IMR-90 (cell line): ENCODE measurements around the gene TP53TG5. TPM values are rescaled to one million over a fixed set of nuclear protein-coding genes. Genes with fewer than 3 reads are reported as not detected.

ENCODE experiments used
- ATAC-seq: fragments of 200-7000 bp; cut with Tn5 transposase; 2 replicates; pipeline ENCODE4 v1.9.1; 2020; ENCODE audit warnings: low read depth, mild to moderate bottlenecking, moderate library complexity
- BruUV-seq: library from RNA; stranded (reverse); fragments of 400-500 nt; replicated peaks from 2 replicates; lab custom pipeline; 2021; lab: Mats Ljungman, UMichigan
- CTCF ChIA-PET: fragments of 300-600 bp; formaldehyde crosslinking; extraction: SDS; loops from one replicate; lab custom pipeline; 2021; ENCODE audit warnings: antibody characterized with exemption; lab: Yijun Ruan, JAX
- POLR2A ChIA-PET: fragments of 300-600 bp; sonication (Branson Sonifier 250); formaldehyde crosslinking; loops from one replicate; lab custom pipeline; 2022; ENCODE audit warnings: antibody characterized with exemption; ENCODE audit not compliant: unreplicated experiment; lab: Charles Lee
- DNase-seq: peaks from one replicate; pipeline ENCODE4 v3.0.0; 2013
- H2AFZ ChIP-seq: replicated peaks from 2 replicates; pipeline ENCODE3; 2013; ENCODE audit warnings: low read length, mild to moderate bottlenecking; ENCODE audit not compliant: poor library complexity
- H2AK5ac ChIP-seq: 2 replicates; pipeline ENCODE4 v1.6.1; 2013; ENCODE audit warnings: low read depth, low read length, inconsistent platforms
- H2AK9ac ChIP-seq: replicated peaks from 2 replicates; pipeline ENCODE3; 2013; ENCODE audit warnings: mild to moderate bottlenecking, low read depth, low read length, moderate library complexity; ENCODE audit not compliant: poor library complexity
- H2BK120ac ChIP-seq: 2 replicates; pipeline ENCODE4 v1.6.1; 2013; ENCODE audit warnings: low read depth, low read length, inconsistent platforms
- H2BK15ac ChIP-seq: 3 replicates; pipeline ENCODE4 v1.6.1; 2013; ENCODE audit warnings: low read depth, low read length, inconsistent platforms
- H2BK20ac ChIP-seq: 2 replicates; pipeline ENCODE4 v1.6.1; 2013; ENCODE audit warnings: low read depth, mild to moderate bottlenecking, inconsistent platforms, low read length, moderate library complexity
- H2BK5ac ChIP-seq: 2 replicates; pipeline ENCODE4 v1.6.1; 2013; ENCODE audit warnings: mild to moderate bottlenecking, low read depth, low read length, inconsistent platforms; ENCODE audit not compliant: poor library complexity, severe bottlenecking
- H3K14ac ChIP-seq: replicated peaks from 2 replicates; pipeline ENCODE4 v1.6.1; 2013; ENCODE audit warnings: low read depth, low read length, inconsistent platforms
- H3K18ac ChIP-seq: 2 replicates; pipeline ENCODE4 v1.6.1; 2013; ENCODE audit warnings: low read depth, low read length, control low read depth
- H3K23ac ChIP-seq: 2 replicates; pipeline ENCODE4 v1.6.1; 2013; ENCODE audit warnings: low read depth, low read length, inconsistent platforms
- H3K27ac ChIP-seq: 2 replicates; pipeline ENCODE4 v1.5.1; 2013; ENCODE audit warnings: mild to moderate bottlenecking, control low read depth, low read length; ENCODE audit not compliant: insufficient read depth
- H3K27me3 ChIP-seq: 2 replicates; pipeline ENCODE4 v1.6.1; 2013; ENCODE audit warnings: low read length; ENCODE audit not compliant: control insufficient read depth, insufficient read depth
- H3K36me3 ChIP-seq: 2 replicates; pipeline ENCODE4 v1.6.1; 2013; ENCODE audit warnings: low read length, mixed read lengths; ENCODE audit not compliant: control insufficient read depth, insufficient read depth
- H3K4ac ChIP-seq: 2 replicates; pipeline ENCODE4 v1.6.1; 2013; ENCODE audit warnings: low read depth, low read length, inconsistent platforms
- H3K4me1 ChIP-seq: 2 replicates; pipeline ENCODE4 v1.6.1; 2013; ENCODE audit warnings: low read length, mixed read lengths; ENCODE audit not compliant: control insufficient read depth, insufficient read depth
- H3K4me2 ChIP-seq: 2 replicates; pipeline ENCODE4 v1.6.1; 2013; ENCODE audit warnings: low read depth, mild to moderate bottlenecking, control low read depth, low read length, moderate library complexity
- H3K4me3 ChIP-seq: 2 replicates; pipeline ENCODE4 v1.5.1; 2013; ENCODE audit warnings: low read depth, mild to moderate bottlenecking, control low read depth, low read length, moderate library complexity; ENCODE audit not compliant: insufficient read depth
- H3K56ac ChIP-seq: 2 replicates; pipeline ENCODE4 v1.6.1; 2013; ENCODE audit warnings: low read length, inconsistent platforms; ENCODE audit not compliant: insufficient read depth; ENCODE audit errors: extremely low read depth
- H3K79me1 ChIP-seq, 2 experiments: 2 replicates each; pipeline ENCODE4 v1.6.1; 2013; ENCODE audit warnings: low read length in 2 of 2, inconsistent platforms in 1 of 2, low read depth in 1 of 2
- H3K9ac ChIP-seq: 2 replicates; pipeline ENCODE4 v1.6.1; 2013; ENCODE audit warnings: low read depth, low read length, control low read depth
- H3K9me1 ChIP-seq: 2 replicates; pipeline ENCODE4 v1.6.1; 2013; ENCODE audit warnings: low read length, inconsistent platforms; ENCODE audit not compliant: insufficient read depth
- H3K9me3 ChIP-seq: 2 replicates; pipeline ENCODE4 v1.6.1; 2013; ENCODE audit warnings: low read length; ENCODE audit not compliant: control insufficient read depth, insufficient read depth
- H4K20me1 ChIP-seq: 2 replicates; pipeline ENCODE4 v1.6.1; 2013; ENCODE audit warnings: low read length, inconsistent platforms; ENCODE audit not compliant: insufficient read depth
- H4K5ac ChIP-seq: 2 replicates; pipeline ENCODE4 v1.6.1; 2013; ENCODE audit warnings: mild to moderate bottlenecking, low read depth, low read length, control low read depth
- H4K8ac ChIP-seq, 2 experiments: 2 replicates each; pipeline ENCODE4 v1.6.1; 2013; ENCODE audit warnings: low read depth in 2 of 2, low read length in 2 of 2, control low read depth in 1 of 2, inconsistent platforms in 1 of 2
- H4K91ac ChIP-seq: 2 replicates; pipeline ENCODE4 v1.6.1; 2013; ENCODE audit warnings: low read depth, low read length, inconsistent platforms; ENCODE audit not compliant: insufficient read depth
- BHLHE40 ChIP-seq: fragments of 150-350 bp; IDR thresholded peaks from 2 replicates; pipeline ENCODE4 v1.6.1; 2016; ENCODE audit warnings: mild to moderate bottlenecking, low read depth, low read length
- CHD1 ChIP-seq: IDR thresholded peaks from 2 replicates; pipeline ENCODE4 v1.6.1; 2012; ENCODE audit warnings: low read depth, low read length, improper control_type of control experiment
- MAFK ChIP-seq: IDR thresholded peaks from 2 replicates; pipeline ENCODE4 v1.6.1; 2012; ENCODE audit warnings: low read depth, low read length, improper control_type of control experiment
- POLR2A ChIP-seq: IDR thresholded peaks from 2 replicates; pipeline ENCODE4 v1.6.1; 2012; ENCODE audit warnings: mild to moderate bottlenecking, low read depth, low read length
- RFX5 ChIP-seq: IDR thresholded peaks from 2 replicates; pipeline ENCODE4 v1.8.0; 2012; ENCODE audit warnings: low read depth, mild to moderate bottlenecking, low read length, moderate library complexity
- WGBS, 2 experiments: methylation state at CpG; one replicate each; pipeline versions ENCODE4 v1.1.5 to v1.1.7; 2013; ENCODE audit warnings: missing lambda C conversion rate in 2 of 2; ENCODE audit not compliant: insufficient read length in 1 of 2; ENCODE audit errors: extremely low coverage in 2 of 2; 5-methylcytosine and 5-hydroxymethylcytosine counted together
- dilution Hi-C: fragments of 300-500 bp; cut with HindIII; formaldehyde crosslinking; loops from one replicate; pipeline ENCODE4 v1.14.3; 2018; ENCODE audit warnings: low sequenced_read_pairs; ENCODE audit not compliant: unreplicated experiment
- in situ Hi-C: fragments of 300-500 bp; cut with MboI; formaldehyde crosslinking; loops from 3 replicates; pipeline ENCODE4 v1.14.3; 2019; ENCODE audit warnings: low sequenced_read_pairs, inconsistent platforms, mixed read lengths
- intact Hi-C: fragments of 100-400 bp; cut with micrococcal nuclease; formaldehyde crosslinking; loops from 2 replicates; pipeline ENCODE4 v1.10.0; 2022
- polyA plus RNA-seq, 3 experiments: library from polyadenylated mRNA; depleted of rRNA; stranded (reverse); fragments of >200 nt; gene quantifications; 2 replicates each; pipeline ENCODE4 v1.2.3, GENCODE V29; 2012; ENCODE audit warnings: low replicate concordance in 1 of 3
- total RNA-seq: library from RNA; depleted of rRNA; stranded (reverse); fragments of >200 nt; gene quantifications from 2 replicates; pipeline ENCODE4 v1.2.3, GENCODE V29; 2012

Gene TP53TG5
- total and polyA plus RNA-seq, 2 of the 4 experiments (the other 2 are of a cell fraction), result not detected

GRCh38 chr20:45343532-45344167, 34.5 kb downstream of the TP53TG5 start (continued):
- TF ChIP-seq MAFK, result no peak
- no peak for TF ChIP-seq POLR2A

- TF ChIP-seq BHLHE40, result no peak
- no peak for TF ChIP-seq POLR2A
- no peak for TF ChIP-seq CHD1
- TF ChIP-seq RFX5, result no peak
- H3K56ac ChIP-seq, result peak overlapping the region; percentile 65; the same call in 1 of the 2 replicates
- no peaks in the 10 kb centered on the region for H3K9me3 ChIP-seq
- H3K18ac ChIP-seq, result peak overlapping the region; percentile 70
- DNase-seq (no peak), ATAC-seq (no peak)
- peak overlapping the region; percentile 58 for H4K5ac ChIP-seq
- H2BK5ac ChIP-seq, result peak overlapping the region; percentile 93
- intact Hi-C loops, result no loop called here
- peak overlapping the region; percentile 92 for H3K27ac ChIP-seq
- peaks cover 59% of the 10 kb centered on the region for H3K4me1 ChIP-seq
- H2BK120ac ChIP-seq, result peak overlapping the region; percentile 95
- H2BK15ac ChIP-seq, result peak overlapping the region; percentile 99; the same call in 2 of the 3 replicates
- peak overlapping the region; percentile 73 to 78 for H4K8ac ChIP-seq
- dilution Hi-C loops, result no loop called here
- peaks cover 44% of the 10 kb centered on the region for H4K20me1 ChIP-seq
- H2AK9ac ChIP-seq, result peak overlapping the region; percentile 91
- peaks cover 16 to 93% of the 10 kb centered on the region in 2 experiments for H3K79me1 ChIP-seq
- H3K9me1 ChIP-seq, result peaks cover 36% of the 10 kb centered on the region
- no peaks in the 10 kb centered on the region for H3K27me3 ChIP-seq
- no CpG with 5 or more reads among the region's 6 CpGs for WGBS, 2 experiments
- H3K9ac ChIP-seq, result peak overlapping the region; percentile 50
- H3K4ac ChIP-seq, result peak overlapping the region; percentile 99
- H4K91ac ChIP-seq, result peak overlapping the region; percentile 99
- BruUV-seq, result no TSS peak
- peak overlapping the region; percentile 87 for H3K4me2 ChIP-seq
- peak overlapping the region; percentile 96 for H2BK20ac ChIP-seq
- H3K36me3 ChIP-seq, result peaks cover 32% of the 10 kb centered on the region
- CTCF ChIA-PET, result no interaction called here
- in situ Hi-C loops, result loop anchor here (25.0 kb wide), 1 partner anchor 569 kb away; the partner anchor contains the start of gene PLTP
- H2AK5ac ChIP-seq, result peak overlapping the region; percentile 97
- POLR2A ChIA-PET, result interaction anchor here (1.6 kb wide), 1 partner anchor 428 kb away, joined by 4 read pairs; no protein-coding TSS in a partner anchor
- peak overlapping the region; percentile 90 for H3K14ac ChIP-seq
- H3K4me3 ChIP-seq, result no peak overlapping the region
- H3K23ac ChIP-seq, result peak overlapping the region; percentile 93
- H2AFZ ChIP-seq, result no peak overlapping the region
Observed at GRCh38 chr20:45342855-45343531, 35.1 kb downstream of the TP53TG5 start.
